ENCODE data around the gene TMEM82. TPM values are rescaled to one million over a fixed set of nuclear protein-coding genes. Genes with fewer than 3 reads are reported as not detected.

Gene TMEM82
- total and polyA plus RNA-seq, 9 of the 15 experiments (the other 6 are each of a cell fraction or from before 2014, with no cell fraction given): not detected

- 0 out of 2 replicates have a peak, but pooled peaks have one; percentile 46 for TF ChIP-seq REST (IDR thresholded peaks at IDR 0.05; ENCODE audit: borderline replicate concordance)
- TF ChIP-seq REST (CRISPR knock-in tag; IDR thresholded peaks at IDR 0.05; ENCODE audit: low read depth): no peak
- TF ChIP-seq RBM22 (IDR thresholded peaks at IDR 0.05; ENCODE audit: low read depth, low read length, poor library complexity, severe bottlenecking): peak; percentile 27
- no peak for TF ChIP-seq MNT (conservative IDR thresholded peaks at IDR 0.05)
- no peak for TF ChIP-seq MEF2D (tag; conservative IDR thresholded peaks at IDR 0.05; ENCODE audit: low read depth)
Observed at GRCh38 chr1:15727021-15727420, 15.3 kb upstream of the TMEM82 start (continued).
